Fibroblast of skin of right biceps (primary cell): ENCODE data around the gene CNKSR3.

Source experiments
- DNase-seq: peaks from one replicate; pipeline ENCODE4 v3.0.0-alpha.2; 2013

The CNKSR3 gene

DNA sequence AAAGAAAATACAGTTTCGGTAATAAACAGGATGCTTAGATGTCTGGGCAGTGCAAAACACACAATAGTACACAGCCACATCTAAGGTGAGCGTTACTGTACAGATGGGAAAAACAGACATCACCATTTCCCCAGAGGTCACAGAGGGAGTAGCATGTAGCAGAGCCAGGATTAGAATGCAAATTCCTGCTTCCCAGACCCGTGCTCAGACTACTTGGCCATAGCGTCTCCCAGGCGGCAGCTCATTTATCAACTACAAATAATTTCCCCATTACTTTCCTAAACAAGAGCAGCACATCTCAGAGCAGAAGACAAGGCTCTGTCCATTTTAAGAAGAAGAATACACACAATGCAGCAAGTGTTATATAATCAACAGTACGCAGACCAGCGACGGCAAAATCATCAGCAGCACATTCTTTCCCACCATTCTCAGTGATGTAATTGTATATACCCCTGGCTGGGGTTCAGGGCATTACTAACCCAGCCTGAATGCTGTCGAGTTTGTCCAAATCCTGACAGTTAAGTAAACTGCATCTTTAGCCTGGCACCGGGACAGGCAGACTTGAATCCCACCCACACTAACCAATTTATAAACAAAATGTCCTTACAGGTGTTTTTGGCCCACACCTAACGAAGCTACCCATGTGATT is 61.9 kb downstream of the CNKSR3 start:
- DNase-seq, result peak; percentile 81

GRCh38 chr6:154447954-154448353 is 62.5 kb downstream of the CNKSR3 start:
- no peak for DNase-seq

GRCh38 chr6:154446984-154447383 is 63.5 kb downstream of the CNKSR3 start:
- DNase-seq, result no peak

- DNase-seq, result no peak
These were observed 65.1 kb downstream of the CNKSR3 start for GRCh38 chr6:154445417-154445816.

GRCh38 chr6:154441995-154442310 is 68.5 kb downstream of the CNKSR3 start:
- no peak for DNase-seq

- no peak for DNase-seq
These were observed 70.0 kb downstream of the CNKSR3 start for GRCh38 chr6:154440422-154441043.

DNA sequence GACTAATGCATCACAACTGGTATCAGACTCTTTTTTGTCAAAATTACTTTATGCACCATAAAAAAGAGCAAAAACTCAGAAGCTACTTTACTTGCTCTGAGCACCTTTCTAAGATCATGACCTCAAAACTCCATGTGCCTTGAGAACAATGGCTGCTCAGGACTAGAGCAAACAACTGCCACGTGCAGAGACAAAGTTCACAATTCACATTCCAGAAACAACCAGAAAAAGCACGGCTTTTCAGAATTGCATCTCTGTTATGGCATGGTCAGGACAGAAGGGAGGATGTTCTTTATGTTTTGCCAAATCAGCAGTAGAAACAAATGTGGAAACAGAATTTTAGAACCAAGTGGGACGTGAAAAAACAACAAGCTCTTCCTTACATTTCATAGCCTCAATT is 70.5 kb downstream of the CNKSR3 start:
- DNase-seq, result no peak

GRCh38 chr6:154438882-154439415 is 71.5 kb downstream of the CNKSR3 start:
- DNase-seq, result no peak

DNA sequence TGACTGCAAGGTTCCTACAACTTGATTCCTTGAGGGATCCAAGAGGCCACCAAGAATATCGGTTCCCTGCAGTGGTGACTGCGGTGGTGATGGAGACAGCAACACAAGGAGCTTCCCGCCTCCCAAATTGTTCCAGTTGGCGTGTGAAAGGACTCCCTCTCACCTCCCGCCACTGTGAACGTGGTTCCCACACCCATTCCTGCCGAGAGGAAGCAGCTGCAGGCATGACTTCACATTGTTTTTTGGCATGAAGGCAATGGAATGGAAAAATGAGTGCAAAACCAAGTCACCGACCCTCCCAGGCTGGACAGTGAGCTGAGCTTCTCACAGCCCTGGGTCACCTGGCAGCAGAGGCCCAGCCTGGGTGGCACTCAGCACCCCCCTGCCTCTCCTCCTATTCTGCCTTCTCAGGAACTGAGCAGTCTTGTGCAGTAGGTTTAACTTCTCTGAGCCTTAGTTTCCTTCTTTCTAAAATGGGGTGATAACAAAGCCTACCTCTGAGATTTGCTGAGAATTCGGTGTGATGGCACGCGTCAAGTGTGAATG is 75.0 kb downstream of the CNKSR3 start:
- no peak for DNase-seq

- DNase-seq, result no peak
These were observed 75.8 kb downstream of the CNKSR3 start for GRCh38 chr6:154434662-154435061.

- peak; percentile 60 for DNase-seq
These were observed 76.8 kb downstream of the CNKSR3 start for GRCh38 chr6:154433477-154434241.

DNA sequence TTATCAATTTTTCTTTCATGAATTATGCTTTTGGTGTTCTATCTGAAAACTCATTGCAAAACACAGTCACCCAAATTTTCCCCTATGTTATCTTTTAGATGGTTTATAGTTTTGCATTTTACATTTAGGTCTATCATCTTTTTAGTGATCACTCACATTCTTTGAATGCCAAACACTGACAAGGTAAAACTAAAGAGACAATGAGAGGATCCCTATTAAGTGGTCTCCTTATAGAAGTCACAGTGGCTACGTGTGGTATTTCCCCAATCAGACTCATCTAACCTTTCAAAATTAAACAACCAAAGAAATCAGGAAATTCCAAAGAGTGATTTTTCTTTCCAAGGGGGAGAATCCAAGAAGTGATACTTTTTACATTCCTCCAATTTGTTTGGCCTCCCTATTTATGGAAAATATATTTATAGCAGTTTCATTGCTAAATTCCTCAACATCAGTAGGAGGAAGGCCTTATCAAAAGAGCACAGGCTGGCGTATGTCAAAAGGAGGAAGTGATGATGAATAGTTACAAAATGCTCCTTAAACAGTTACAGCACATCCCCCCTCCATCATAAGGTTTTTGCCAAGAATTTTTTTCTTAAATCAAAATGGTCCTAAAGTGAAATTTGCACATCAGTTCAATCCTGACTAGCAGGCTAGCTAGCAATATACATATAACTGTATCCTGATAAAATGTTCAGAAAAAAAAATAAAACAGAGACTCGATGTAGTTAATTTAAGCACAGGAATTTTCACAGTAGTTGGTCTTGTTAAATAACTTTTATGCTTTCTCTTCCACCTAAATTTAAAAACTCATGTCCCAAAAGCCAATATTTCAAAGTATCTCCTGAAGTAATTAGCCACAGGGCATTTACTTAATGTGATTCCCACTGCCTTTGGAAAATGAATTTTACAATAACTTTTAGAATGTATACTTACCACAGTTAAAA is 77.7 kb downstream of the CNKSR3 start:
- DNase-seq, result peak; percentile 71

GRCh38 chr6:154430481-154430919 is 80.0 kb downstream of the CNKSR3 start:
- DNase-seq, result no peak

- DNase-seq, result no peak
These were observed 80.8 kb downstream of the CNKSR3 start for GRCh38 chr6:154429711-154430110.

- peak; percentile 58 for DNase-seq
These were observed 81.6 kb downstream of the CNKSR3 start for GRCh38 chr6:154428897-154429296.

- no peak for DNase-seq
These were observed 83.0 kb downstream of the CNKSR3 start for GRCh38 chr6:154427446-154427845.

DNA sequence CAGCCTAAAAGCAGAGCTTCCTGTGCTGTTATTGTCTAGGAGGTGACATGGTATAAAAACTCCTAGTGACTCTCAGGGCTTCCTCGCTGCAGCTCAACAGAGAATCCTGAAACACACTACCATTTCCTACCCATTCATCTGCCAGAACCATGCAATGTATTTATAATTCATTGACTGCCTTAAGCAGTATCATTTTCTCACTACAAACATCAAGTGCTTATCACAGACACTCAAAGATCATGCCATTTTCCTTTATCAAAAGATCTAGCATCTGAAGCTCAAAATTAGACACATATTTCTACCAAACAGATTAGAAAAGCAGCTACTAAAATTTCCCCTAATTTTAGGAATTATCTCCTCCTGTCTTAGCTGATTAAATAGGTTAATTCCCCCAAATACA is 83.5 kb downstream of the CNKSR3 start:
- no peak for DNase-seq

DNA sequence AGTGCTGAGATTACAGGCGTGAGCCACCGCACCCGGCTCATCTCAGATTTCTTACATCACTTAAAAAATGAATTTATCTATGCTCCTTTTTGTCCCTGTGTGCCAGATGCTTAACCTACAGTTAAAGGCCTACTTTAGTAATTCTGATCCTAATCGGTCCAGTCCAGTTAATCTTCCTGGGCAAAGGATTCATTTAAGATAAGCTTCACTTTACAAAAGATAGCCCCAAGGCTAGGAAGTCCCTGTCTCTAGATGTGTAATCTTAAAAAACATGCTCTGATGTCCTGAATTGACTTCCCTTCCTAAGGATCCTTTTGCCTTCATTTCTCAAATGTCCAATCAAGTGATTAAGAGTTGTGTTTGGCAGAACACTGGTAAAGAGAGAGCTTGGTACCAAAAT is 85.5 kb downstream of the CNKSR3 start:
- DNase-seq, result no peak

DNA sequence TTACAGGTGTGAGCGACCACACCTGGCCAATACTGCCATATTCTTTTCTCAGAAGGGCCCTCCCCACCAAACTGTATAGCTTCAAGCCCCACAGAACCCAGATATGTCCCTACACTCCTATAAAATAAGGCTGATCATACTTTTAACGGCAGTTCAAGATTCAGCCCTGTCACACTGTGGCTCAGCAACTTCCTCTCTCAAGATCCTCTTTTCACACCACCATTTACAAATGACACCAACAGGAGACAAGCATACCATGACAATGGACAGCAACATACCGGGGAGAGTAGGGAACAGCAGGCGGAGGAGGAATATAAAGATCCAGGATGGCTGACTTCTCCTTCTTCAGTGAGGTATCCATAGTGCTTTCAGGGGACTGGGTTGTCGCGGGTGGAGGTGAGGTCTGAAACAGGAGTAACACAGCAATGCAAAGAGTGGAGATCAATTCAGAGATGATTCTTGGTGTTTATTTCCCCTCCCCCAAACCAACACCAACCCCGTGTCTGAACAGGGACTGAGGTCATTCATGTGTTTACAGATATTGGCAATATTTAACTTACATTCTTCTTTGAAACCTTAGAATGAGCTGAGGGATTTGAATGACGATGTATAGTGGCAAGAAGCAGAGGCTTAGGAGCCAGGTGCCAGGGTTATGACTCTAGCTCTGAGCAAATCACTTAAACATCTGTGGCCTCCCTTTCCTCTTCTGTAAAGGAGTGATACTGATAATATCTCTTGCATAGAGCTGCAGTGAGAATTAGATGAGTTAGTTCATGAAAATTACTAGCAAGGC is 96.3 kb downstream of the CNKSR3 start:
- peak; percentile 63 for DNase-seq

DNA sequence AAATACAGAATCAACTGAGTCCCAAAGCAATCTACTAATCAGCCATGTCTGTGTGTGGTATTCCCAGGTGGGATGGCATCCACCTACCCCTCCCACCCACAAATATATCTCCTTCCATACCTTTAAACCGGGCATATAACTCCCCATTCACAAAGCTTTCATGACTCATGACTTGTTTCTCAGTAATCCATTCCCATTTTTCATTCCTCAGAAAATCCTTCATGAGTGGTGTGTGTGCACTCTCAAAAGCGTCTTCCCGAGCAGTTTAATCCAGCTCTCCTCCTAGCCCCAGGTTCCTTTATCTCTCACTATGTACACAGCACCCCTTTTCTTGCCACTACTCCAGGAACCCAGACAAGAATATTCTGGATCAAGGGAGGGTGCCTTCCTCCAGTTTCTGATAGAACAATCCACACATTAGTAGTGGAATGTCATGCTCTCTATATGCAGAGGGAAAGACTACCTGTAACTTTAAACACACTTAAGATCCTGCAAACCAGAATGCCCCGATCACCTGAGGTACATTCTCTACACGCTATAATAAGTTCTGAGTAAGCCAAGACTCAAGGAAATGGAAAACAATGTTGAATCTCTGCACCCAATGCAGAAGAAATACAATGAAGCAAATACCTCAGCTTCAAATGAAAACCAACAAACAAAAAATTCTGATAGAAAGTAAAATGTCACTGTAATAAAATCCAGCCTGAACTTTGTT is 98.2 kb downstream of the CNKSR3 start:
- DNase-seq, result no peak

GRCh38 chr6:154411076-154411475 is 99.4 kb downstream of the CNKSR3 start:
- no peak for DNase-seq
